NOMO-1 (cell line): ENCODE data around the gene TMEM92.
A peak's percentile ranks its signal among the peaks of the same experiment; 100 is the strongest.
"Not testable (repeated sequence)": the region's sequence is repeated elsewhere in the genome, so short reads cannot be mapped to it uniquely, and the experiment has no call there.

Source experiments
- DNase-seq, 2 experiments: peaks; one replicate each; lab custom pipeline; 2025; ENCODE audit not compliant: unreplicated experiment in 2 of 2; lab: John Stamatoyannopoulos, UW

TMEM92 gene

DNA sequence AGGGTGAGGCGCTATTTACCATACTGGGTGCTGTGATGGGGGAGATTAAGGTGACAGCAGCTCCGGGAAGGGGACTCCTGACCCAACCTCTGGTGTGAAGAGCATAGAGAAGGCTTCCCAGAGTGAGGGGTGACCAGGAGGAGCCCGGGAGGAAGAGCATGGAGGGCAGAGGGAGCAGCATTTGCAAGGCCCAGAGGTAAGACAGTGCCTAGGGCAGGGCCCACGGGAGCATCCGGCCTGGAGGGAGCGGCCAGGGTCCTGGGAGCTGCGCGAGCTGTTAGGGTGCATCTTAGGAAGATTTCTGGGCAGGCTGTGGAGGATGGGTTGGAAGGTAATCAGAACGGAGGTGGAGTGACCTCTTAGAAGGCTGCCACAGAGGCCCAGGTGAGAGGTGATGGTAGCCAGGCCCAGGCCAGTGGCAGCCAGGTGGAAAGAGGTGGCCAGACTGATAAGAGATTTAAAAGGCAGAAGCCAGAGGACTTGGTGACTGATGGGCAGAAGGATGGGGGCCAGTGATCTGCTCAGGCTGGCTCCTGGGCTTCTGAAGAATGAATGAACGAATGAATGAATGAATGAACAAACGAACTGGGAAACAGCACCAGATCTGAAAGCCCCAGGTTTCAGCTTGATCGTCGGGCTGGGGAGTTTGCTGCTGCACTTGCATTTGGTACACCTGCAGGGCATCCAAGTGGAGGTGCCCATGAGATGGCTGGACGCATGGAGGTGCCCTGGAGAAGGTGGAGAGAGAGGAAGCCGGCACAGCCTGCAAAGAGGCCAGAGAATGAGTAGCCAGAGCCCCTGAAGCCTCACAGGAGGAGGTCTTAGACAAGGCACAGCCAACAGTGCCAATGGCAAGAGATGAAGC is 13.0 kb upstream of the TMEM92 start:
- no peak for DNase-seq

DNA sequence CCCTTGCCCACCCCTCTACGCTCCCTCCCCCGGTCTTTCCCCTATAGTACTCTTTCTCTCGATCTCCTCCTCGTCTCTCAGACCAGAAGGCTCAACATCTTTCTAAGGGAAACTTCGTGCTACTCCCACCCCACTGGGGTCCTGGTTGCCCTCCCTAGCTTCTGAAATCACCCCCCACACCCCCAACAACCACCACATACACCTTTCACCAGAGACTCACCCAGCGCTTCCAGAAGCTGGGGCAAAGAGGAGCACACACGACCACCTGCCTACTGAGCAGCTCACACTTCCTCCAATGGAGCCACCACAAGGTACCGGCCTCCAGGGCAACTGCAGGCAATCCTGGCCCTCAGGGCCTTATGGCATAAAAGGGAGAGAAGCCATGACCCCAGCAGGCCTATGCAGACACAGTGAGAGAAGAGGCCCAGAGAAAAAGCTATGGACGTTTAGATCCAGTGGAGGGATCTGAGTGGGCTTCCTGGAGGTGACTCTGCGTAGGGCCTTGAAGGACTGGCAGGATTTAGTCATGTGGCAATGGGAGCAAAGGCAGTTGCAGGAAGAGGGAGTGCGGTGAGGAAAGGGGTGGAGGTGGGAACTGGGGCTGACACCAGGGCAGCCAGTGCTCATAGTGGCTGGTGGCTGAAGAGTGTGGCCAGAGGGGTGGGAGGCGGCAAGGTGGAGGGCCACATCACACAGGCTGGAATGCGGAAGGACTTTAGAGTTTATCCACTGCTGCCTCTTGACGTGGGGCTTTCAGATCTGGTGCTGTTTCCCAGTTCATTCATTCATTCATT is 12.1 kb upstream of the TMEM92 start:
- no peak for DNase-seq

DNA sequence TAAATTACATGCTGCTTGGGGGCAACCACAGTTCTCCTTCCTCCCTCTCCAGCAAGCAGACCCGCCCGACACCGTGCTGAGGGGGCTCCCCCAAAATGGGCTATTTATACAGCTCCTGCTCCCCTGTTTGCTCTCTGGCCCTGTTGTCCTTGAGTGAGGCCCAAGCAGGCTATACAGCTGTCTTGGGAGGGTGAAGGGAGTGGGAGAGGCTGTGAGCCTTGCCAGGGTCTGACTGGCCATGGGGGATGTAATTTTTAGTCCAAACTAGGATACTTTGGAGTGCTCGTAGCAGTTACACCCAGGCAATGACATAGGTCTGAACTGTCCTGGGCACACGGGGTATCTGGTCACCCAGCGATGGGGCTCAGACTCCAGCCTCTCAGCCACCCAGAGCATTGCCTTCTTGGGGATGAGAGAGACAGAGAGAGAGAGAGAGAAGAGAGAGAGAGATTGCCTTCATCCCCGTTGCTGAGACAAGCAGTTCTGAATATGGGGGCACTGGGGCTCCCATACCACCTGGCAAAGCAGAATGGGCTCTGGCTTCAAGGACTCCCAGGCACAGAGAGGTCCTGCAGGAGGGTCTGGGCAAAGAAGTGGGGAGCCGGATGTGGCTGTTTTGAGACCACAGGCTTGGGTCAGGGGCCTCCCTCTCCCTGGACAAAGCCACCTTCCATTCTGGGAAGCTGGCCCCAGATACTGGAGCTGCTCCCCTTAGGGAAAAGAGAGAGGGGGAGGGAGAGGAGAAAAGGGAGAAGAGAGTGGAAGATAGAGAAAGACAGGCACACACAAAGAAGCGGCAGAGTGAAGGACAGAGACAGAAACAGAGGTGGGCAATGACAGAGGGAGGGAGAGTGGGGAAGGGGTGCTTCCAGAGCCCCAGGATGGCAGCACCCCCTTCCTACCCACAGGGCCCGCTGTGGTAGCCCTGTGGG is 10.7 kb upstream of the TMEM92 start:
- no peak for DNase-seq

DNA sequence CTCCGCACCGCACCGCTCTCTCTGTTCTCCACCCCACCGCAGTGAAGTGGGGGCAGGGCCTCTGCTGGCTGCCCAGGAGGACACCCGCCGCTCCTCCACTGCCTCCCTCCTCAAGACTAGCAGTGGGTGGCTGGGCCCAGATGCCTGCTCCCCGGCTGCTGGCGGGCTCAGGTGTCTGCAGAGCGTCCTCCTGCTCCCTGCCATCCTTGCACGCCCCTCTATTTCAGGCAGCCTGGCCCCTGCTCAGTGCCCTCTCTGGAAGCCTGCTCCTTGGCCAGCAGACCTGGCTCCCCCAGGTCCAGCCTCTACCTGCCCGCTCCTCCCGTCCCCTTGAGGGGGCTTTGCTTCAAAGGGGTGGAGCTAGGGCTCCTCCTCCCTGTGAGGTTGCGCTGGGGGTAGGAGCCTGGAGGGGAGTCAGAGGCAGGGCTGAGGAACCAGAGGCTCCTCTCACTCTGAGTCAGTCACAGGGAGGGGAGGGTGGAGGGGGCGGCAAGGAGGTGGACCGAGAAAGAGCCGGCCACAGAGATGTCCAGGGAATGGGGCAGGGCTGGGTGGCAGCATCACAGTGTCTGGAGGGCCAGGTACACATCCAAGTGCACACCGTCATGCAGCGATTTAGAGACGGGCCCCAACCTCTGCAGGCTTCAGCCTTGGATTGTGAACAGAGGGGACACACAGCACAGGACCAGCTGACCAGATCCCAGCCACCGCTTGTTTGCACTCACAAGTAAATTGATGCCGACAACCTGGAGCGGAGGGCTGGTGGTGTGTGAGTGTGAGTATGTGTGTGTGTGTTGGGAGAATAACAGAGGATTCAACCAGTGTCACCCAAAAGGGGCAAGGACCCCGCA is 9.8 kb upstream of the TMEM92 start:
- DNase-seq: no peak

DNA sequence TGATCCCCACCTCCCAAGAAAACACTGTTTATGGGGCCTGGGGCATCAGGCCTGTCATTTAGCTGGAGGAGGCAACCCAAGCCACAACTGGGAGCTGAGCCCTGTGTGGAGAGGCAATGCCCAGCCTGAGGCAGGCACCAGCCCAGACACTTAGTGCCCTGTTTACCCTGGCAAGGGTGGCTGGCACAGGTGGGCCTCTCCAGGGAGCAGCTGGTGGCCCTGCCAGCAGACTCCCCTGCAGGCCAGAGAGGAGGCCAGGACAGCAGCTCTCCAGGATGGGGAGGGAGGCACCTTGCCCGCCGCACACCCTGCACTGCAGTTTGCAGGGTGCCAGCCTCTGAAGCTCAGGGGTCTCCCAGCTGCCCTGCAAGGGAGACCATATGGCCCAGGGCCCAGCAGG is 9.1 kb upstream of the TMEM92 start:
- no peak for DNase-seq

DNA sequence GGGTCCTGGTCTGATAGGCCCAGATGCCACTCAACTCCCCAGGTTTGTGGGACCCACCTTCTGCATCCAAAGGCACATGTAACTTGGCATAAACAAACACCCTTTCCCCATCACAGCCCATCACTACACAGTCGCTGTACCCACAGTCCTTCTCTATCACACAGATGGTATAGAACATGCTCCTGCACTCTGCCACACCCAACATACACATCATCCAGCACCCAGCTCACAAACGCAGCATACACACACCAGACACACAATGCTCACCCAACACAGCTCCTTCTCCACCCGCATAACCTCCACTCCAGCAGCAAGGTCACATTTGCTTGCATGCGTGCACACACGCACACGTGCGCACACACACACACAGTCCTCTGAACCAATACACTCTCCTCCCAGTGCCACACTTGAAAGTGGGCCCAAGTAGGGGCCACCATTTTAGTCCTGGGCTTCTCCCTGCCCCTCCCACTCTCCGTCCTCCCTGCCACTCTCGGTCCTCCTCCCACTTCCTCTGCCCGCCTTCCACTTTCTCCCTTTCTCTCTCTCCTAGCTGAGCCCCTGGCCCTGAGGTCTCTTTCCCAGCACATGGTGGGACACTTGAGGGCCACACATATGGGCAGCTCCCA is 8.5 kb upstream of the TMEM92 start:
- no peak for DNase-seq

DNA sequence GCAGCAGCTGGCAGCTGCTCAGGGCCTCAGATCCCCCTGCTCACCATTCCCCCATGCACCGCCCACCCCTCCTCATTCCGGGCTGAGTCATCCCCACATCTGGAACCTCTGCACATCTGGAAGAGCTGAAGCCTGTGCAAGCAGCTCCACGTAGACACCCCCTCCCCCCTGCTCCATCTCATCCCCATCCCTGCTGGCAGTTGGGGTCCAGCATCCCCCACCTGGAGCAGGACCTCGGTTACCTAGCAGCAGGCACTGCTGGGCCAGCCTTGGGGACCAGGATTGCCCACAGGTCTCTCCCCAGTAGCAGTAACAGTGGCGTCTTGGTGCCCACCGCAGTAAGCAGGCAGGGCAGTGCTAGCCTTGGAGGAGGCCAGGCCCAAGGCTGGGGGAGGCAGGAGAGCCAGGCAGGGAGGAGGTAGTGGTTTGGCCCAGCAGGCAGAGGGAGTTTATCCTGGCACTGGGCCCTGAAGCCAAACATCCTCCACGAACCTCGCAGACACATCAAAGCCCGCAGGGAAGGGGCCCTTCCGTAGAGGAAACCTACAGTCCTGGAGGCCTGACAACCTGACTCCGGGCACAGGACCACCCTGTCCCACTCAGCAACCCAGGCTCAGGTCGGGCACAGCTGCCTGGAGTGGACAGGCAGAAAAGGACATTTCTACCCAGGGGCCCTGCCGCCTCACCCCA is 7.7 kb upstream of the TMEM92 start:
- DNase-seq: no peak

DNA sequence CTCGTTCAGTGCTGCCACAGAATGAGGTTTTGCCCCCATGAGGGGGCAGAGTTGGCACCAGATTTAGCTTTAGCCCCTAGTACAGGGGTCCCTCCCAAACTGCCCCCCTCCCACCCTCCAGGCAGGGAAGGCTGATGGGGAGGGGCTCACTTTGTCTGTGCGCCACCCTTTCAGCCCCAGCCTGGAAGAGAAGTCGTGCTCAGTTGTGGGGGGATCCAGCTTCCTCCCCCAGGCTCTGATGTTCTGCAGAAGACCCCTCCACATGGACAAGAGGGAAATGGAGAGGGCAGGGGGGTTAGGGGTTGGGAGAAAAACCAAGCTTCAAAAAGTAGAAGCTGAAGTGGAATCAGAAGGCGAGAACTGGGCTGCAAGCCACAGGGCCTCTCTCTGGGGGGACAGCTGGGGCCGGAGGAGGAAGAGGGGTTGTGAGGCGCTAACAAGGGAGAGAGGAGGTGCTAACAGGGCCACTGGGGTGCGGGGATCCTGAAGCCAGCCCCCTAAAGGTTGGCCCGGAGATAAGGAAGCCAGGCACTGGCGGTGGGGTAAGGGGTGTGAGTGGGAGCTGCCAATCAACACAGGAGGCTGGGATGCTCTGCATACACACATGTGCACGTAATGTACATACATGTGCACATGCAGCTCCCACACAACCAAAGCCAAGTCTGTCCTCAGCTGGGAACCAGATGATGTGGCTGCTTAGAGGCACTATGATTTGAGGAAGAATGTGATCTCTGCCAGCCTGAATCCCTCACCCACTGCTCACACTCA is 7.0 kb upstream of the TMEM92 start:
- no peak for DNase-seq

DNA sequence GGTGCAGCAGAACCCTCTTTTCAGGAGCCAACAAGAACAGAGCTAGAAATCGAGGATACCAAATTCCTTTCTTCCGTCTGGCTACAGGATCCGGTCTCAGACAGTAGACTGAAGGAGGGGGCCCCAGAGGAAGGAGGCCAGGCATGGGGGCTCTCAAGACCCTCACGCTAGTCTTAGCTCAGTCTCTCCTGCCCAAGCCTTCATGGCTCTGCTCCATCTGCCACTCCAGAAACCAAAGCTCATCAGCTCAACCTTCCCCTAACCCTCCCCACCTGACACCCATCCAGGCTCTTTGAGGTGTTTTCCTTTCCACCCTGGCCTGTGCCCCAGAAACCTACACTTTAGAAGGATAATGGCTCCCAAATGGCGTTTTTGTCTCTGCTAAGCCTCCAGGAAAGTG is 6.2 kb upstream of the TMEM92 start:
- DNase-seq: no peak

DNA sequence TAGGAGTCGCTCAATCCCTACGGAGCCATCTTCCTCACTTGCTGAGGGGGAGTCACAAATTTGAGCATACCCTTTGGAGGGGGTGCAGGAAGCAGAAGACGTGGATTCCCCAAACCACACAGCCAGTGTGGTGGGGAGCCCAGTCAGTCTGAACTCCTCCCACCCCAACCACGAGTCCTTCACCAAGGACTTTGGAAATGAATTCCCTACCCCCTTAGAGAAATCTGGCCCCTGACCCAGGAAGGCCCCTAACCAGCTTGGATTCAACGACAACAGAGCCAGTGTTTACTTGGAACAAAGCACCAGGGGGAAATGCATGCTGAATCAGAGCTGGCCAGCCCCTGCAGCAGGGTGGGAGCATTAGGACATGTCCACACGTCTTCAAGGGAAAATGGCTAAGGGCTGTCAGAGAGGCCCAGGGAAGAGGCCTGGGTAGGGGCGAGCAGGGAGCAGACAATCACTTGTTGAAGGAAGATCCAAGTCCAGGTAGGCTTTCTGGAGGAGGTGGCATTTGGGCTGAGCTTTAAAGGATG is 5.5 kb upstream of the TMEM92 start:
- DNase-seq: no peak

DNA sequence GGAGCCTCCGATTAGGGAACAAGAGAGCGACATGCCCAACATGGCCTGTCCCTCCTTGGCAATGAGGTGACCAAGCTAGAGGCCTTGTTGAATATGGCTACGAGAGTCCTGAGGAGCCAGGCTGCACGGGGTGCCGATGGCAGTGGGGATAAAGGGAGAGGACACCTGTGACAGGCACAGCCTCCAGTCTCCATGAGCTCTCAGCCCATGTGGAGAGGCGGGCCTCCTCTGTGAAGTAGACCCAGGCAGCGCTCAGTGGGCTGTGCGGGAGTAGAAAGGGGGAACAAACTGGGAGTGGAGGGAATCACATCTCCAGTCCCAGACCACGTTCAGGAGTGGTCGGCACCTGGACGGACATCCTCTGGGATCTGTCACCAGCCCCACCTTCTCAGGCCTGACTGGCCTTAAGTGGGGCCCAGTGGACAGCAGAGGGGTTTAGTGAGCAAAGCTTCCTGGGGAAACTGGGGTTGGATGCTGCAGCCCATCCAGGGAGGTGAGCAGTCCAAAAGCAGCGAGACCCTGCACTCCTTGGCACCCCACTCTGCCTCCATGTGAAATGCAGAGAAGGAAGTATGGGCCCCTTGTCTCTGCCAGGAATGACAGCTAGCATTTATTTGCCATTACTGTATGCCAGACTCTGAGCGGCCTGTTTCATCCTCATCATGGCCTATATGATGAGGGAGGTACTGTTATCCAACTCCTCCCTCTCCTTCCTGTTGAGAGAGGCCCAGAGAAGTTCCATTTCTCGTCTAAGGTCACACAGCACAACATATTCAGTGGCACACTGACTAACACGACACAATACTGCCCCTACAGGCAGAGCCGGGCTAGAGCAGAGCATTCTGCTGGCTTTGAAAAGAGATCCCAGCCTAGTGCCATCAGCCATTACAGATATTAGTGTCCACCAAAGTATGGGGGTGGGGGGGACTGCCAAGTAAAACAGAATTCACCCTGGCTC is 4.5 kb upstream of the TMEM92 start:
- peak; percentile 20 to 45 for DNase-seq

DNA sequence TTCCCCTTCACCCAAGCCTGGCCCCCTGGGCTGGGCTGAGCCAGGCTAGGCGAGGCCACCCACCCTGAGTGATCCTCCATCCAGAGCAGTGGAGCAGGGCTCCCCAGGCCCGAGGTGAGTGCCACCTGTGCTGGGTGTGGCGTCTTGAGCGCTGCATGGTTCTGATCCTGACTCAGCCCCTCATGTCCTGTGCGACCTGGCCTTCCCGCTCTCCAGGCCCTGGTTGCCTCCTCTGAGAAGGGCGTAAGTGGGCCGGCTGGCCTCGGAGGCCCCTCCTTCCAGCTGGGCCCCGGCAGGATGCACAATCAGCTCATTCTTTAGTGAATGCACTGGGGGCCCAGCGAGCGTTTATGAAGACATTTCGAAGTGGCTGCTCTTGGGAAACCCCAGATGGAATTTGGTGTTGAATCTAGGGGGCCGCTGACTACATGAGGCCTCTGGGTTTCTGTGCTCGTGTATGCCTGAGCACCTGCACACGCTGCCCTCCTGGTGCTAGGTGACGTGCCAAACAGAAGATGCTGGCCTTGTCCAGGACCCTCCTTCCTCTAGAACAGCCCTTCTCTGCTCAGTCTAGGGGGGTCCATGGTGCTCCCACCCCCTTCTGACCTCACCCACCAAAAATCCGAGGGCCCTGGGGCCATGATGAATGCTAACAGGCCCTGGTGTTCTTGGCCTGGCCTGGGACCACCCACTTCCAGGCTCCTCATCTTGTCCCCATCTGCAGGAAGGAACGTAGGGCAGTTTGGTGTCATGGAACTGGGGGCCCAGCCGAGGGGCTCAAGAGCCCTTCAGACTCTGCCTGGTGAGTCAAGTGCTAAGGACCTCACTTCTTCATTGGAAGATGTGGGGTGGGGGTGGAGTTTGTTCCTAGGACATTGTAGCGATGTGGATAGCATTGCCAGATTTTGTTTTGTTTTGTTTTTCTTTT is 3.6 kb upstream of the TMEM92 start:
- DNase-seq: no peak

DNA sequence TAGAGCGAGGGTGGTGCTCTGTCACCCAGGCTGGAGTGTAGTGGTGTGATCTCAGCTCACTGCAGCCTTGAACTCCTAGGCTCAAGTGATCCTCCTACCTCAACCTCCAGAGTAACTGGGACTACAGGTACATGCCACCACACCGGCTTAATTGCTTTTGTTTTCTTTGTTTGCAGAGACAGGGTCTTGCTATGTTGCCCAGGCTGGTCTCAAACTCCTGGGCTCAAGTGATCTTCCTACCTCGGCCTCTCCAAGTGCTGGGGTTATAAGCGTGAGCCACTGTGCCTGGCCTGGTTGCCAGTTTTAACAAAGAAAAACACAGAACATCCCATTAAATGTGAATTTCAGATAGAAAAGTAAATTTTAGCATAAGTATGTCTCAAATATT is 2.9 kb upstream of the TMEM92 start:
- not testable (repeated sequence) for DNase-seq

DNA sequence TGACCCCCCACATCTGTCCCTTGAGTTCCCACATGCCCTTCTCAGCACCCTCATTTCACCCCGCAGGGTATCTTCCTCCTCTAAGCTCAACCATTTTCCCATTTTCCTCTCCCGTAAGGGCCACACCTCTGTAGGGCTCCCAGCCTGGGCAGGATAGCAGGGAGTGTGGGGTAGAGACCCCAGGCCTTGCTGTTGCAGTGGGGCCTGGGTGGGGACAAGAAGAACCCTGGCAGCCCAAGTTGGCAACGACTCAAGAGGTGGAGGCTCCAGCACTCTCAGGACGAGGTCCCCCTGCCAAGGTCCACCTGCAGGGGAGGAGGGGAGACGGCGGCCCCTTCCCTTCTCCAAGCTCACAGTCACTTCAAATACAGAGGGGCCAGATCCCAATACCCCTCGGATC is 2.0 kb upstream of the TMEM92 start:
- no peak for DNase-seq

DNA sequence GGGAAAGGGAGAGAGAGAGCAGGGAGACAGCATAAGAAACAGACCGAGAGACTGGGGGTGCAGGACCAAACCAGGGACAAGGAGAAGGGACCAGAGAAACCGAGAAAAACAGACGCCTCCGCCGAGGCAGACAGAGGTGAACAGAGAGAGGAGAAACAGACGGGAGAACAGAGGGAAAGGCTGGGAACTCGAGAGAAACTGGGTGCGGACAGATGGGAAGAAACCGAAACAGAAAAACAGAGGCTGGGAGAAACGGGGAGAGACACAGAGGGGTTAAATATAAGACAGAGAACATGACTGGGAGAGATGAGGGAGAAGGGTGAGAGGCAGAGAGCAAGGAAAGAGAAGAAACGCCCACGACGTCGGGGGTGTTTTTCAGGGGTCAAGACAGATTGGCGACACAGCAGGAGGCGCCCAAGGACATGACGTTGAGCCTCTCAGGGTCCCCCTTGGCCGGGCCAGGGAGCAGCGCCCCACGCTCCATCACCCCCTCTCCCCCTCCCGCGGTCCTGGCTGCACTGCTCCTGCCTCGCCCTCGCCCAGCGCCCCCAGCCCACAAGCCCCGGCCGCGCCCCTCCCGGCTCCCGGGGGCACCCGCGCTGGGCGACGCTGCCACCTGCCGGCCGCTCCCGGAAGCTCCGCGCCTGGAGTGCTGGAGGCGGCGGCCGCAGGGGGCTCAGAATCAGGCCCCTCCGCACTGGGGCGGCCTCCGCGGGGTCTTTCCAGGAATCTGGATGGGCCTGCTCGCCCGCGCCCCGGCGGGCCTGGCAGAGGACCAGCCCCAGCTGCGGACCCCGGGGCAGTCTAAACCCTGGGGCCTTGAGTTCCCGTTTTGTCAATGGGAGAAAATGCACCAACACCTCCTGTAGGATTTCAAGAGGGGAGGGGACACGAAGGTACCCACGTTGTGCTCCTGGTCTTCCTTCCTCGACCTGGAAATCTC is 1.3 kb upstream of the TMEM92 start:
- peak in 1 of 2 experiments; percentile 13 for DNase-seq
